Astrocyte (in vitro differentiated cells and primary cell): Measurements from ENCODE around the gene SHB.

Source experiments
- EZH2 ChIP-seq: IDR thresholded peaks from 2 replicates; pipeline ENCODE4 v1.6.1; 2012; ENCODE audit warnings: mild to moderate bottlenecking, low read length, inconsistent platforms; ENCODE audit not compliant: insufficient read depth
- TF ChIP-seq, protein P1 (sequence below): IDR thresholded peaks from 2 replicates; pipeline ENCODE4 v1.5.1; 2011; ENCODE audit warnings: low read depth, mild to moderate bottlenecking, inconsistent platforms, low read length, moderate library complexity; ENCODE audit not compliant: insufficient read depth

DNA sequence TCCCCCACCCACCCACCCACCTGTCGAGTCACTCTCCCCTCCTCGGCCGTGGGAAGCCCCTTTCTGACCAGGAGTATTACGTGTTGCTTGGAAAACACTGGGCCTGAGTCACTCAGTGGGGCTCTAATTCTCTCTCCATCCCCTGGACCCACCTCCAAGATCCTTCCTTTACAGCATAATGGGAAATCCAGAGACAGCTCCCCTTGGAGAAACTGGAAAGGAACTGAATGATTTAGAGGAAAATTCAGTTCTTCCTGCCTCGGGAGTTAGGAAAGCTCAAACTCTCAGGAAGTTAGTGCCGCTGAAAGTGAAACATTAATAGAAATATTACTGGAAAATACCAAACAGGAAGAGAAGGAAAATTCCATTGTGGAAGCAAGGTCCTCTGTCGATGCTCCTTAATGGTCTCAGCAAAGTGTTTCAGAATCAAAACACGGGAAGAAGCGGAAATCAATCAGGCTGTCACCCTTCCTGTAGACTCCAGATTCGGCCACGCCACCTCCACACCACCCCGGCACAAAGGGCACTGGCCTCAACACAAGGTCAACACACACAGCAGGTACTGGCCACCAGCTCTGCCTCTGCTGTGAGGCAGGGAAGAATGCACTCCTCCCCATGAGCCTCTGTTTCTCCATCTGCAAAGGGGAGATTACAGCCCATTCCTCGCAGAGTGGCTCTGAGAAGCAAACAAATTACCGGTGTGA lies 9.6 kb downstream of the SHB start:
- TF ChIP-seq, protein P1, sequence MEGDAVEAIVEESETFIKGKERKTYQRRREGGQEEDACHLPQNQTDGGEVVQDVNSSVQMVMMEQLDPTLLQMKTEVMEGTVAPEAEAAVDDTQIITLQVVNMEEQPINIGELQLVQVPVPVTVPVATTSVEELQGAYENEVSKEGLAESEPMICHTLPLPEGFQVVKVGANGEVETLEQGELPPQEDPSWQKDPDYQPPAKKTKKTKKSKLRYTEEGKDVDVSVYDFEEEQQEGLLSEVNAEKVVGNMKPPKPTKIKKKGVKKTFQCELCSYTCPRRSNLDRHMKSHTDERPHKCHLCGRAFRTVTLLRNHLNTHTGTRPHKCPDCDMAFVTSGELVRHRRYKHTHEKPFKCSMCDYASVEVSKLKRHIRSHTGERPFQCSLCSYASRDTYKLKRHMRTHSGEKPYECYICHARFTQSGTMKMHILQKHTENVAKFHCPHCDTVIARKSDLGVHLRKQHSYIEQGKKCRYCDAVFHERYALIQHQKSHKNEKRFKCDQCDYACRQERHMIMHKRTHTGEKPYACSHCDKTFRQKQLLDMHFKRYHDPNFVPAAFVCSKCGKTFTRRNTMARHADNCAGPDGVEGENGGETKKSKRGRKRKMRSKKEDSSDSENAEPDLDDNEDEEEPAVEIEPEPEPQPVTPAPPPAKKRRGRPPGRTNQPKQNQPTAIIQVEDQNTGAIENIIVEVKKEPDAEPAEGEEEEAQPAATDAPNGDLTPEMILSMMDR, result no peak
- no peak for TF ChIP-seq EZH2
